C1 segment of cervical spinal cord (tissue), 14 donors: ENCODE results near the gene RTN4R.
"Not testable (repeated sequence)": the region's sequence is repeated elsewhere in the genome, so short reads cannot be mapped to it uniquely, and the experiment has no call there.

Experiments used
- DNase-seq, 14 donors: peaks; one replicate each; lab custom pipeline; 2025; lab: John Stamatoyannopoulos, UW

RTN4R gene

GRCh38 chr22:20271114-20271994, 3.2 kb upstream of the RTN4R start:
- peak in 9 of 14 donors; percentile 8 to 97 (median 28) for DNase-seq

- not testable (repeated sequence) for DNase-seq
Observed at GRCh38 chr22:20270190-20271113, 2.3 kb upstream of the RTN4R start.

- DNase-seq = not testable (repeated sequence)
Observed at GRCh38 chr22:20269673-20270072, 1.6 kb upstream of the RTN4R start.

- not testable (repeated sequence) for DNase-seq
Observed at GRCh38 chr22:20269201-20269600, 1.1 kb upstream of the RTN4R start.

- DNase-seq = no peak
Observed at GRCh38 chr22:20267441-20268278, 458 bp downstream of the RTN4R start.

GRCh38 chr22:20266667-20267440, 1.3 kb downstream of the RTN4R start:
- not testable (repeated sequence) for DNase-seq

- not testable (repeated sequence) for DNase-seq
Observed at GRCh38 chr22:20265772-20266666, 2.1 kb downstream of the RTN4R start.

- DNase-seq = peak in 12 of 14 donors; percentile 5 to 95 (median 36)
Observed at GRCh38 chr22:20264614-20265452, 3.3 kb downstream of the RTN4R start.

GRCh38 chr22:20263404-20264281, 4.5 kb downstream of the RTN4R start:
- not testable (repeated sequence) for DNase-seq

- DNase-seq = no peak
Observed at GRCh38 chr22:20262582-20263147, 5.5 kb downstream of the RTN4R start.

- no peak for DNase-seq
Observed at GRCh38 chr22:20261848-20262581, 6.1 kb downstream of the RTN4R start.

GRCh38 chr22:20260071-20260765, 7.9 kb downstream of the RTN4R start:
- DNase-seq = no peak

GRCh38 chr22:20259327-20259688, 8.8 kb downstream of the RTN4R start:
- DNase-seq = no peak

GRCh38 chr22:20258584-20259326, 9.4 kb downstream of the RTN4R start:
- no peak for DNase-seq

GRCh38 chr22:20258021-20258299, 10.2 kb downstream of the RTN4R start:
- no peak for DNase-seq
